Activated CD8-positive, alpha-beta memory T cell treated with anti-CD3 and anti-CD28 coated beads, Interleukin-2, amount 10 ng/mL, durations not matched to agents 7 days and 5 days (primary cell): ENCODE data around the gene OTOF. TPM values are rescaled to one million over a fixed set of nuclear protein-coding genes. Genes with fewer than 3 reads are reported as not detected.
A peak's percentile ranks its signal among the peaks of the same experiment; 100 is the strongest.

Experiments
- ATAC-seq: fragments of 150-1000 bp; cut with Tn5 transposase; one replicate; pipeline ENCODE4 v1.10.0; 2021; ENCODE audit warnings: moderate library complexity
- CTCF ChIA-PET: fragments of 350-600 bp; sonication (Branson Sonifier 250); formaldehyde crosslinking; loops from one replicate; lab custom pipeline; 2021; ENCODE audit warnings: antibody characterized with exemption; lab: Charles Lee
- DNase-seq: peaks from one replicate; pipeline ENCODE4 v3.0.0-alpha.2; 2020
- H3K27ac Mint-ChIP-seq: one replicate; pipeline ENCODE4 v1.8.0; 2021; ENCODE audit warnings: mild to moderate bottlenecking, mixed read lengths
- H3K27me3 Mint-ChIP-seq: one replicate; pipeline ENCODE4 v1.8.0; 2021; ENCODE audit warnings: mixed read lengths
- H3K36me3 Mint-ChIP-seq: one replicate; pipeline ENCODE4 v1.8.0; 2021; ENCODE audit warnings: mild to moderate bottlenecking, mixed read lengths
- H3K4me1 Mint-ChIP-seq: one replicate; pipeline ENCODE4 v1.8.0; 2021; ENCODE audit warnings: mixed read lengths
- H3K4me3 Mint-ChIP-seq: one replicate; pipeline ENCODE4 v1.8.0; 2021; ENCODE audit warnings: mild to moderate bottlenecking, moderate library complexity, mixed read lengths
- H3K9me3 Mint-ChIP-seq: one replicate; pipeline ENCODE4 v1.8.0; 2022; ENCODE audit warnings: low read depth, mixed read lengths
- total RNA-seq, 2 experiments: library from RNA; stranded (reverse); gene quantifications; one replicate each; pipeline ENCODE4 v1.2.3, GENCODE V29; 2021

The OTOF gene
- total RNA-seq, 2 experiments from 2014 or later: 35.1 to 115 TPM

- CTCF ChIA-PET: interaction anchor here (1.8 to 2.1 kb wide), 2 partner anchors 14 to 19 kb away, joined by 5 read pairs; no protein-coding TSS in a partner anchor
- H3K36me3 Mint-ChIP-seq: no peaks in the 10 kb centered on the region
- peaks cover 24% of the 10 kb centered on the region for H3K4me1 Mint-ChIP-seq
- ATAC-seq: no peak
- no peak for DNase-seq
- H3K4me3 Mint-ChIP-seq: no peak overlapping the region
- no peaks in the 10 kb centered on the region for H3K9me3 Mint-ChIP-seq
- H3K27ac Mint-ChIP-seq: no peak overlapping the region
- no peaks in the 10 kb centered on the region for H3K27me3 Mint-ChIP-seq
Measured at GRCh38 chr2:26483516-26483915, 5.6 kb upstream of the OTOF start.

- H3K36me3 Mint-ChIP-seq: no peaks in the 10 kb centered on the region
- no peak overlapping the region for H3K27ac Mint-ChIP-seq
- no peak for ATAC-seq
- CTCF ChIA-PET: no interaction called here
- H3K27me3 Mint-ChIP-seq: no peaks in the 10 kb centered on the region
- H3K4me3 Mint-ChIP-seq: no peak overlapping the region
- H3K4me1 Mint-ChIP-seq: peaks cover 23% of the 10 kb centered on the region
- H3K9me3 Mint-ChIP-seq: no peaks in the 10 kb centered on the region
- DNase-seq: no peak
Measured at GRCh38 chr2:26483027-26483326, 5.1 kb upstream of the OTOF start.

GRCh38 chr2:26482211-26483026 lies 4.5 kb upstream of the OTOF start:
- Mint-ChIP-seq H3K27ac (no peak overlapping the region), H3K27me3 (no peaks in the 10 kb centered on the region), H3K36me3 (peaks cover 2% of the 10 kb centered on the region), H3K9me3 (no peaks in the 10 kb centered on the region), H3K4me3 (no peak overlapping the region), H3K4me1 (peaks cover 23% of the 10 kb centered on the region)
- ATAC-seq (no peak), DNase-seq (no peak)
- CTCF ChIA-PET: no interaction called here

GRCh38 chr2:26481706-26482105 lies 3.8 kb upstream of the OTOF start:
- ATAC-seq (no peak), DNase-seq (no peak)
- no peak overlapping the region for H3K4me3 Mint-ChIP-seq
- CTCF ChIA-PET: no interaction called here
- H3K27me3 Mint-ChIP-seq: no peaks in the 10 kb centered on the region
- no peak overlapping the region for H3K27ac Mint-ChIP-seq
- H3K9me3 Mint-ChIP-seq: no peaks in the 10 kb centered on the region
- H3K4me1 Mint-ChIP-seq: peaks cover 17% of the 10 kb centered on the region
- H3K36me3 Mint-ChIP-seq: peaks cover 2% of the 10 kb centered on the region

- no peaks in the 10 kb centered on the region for H3K27me3 Mint-ChIP-seq
- no peak overlapping the region for H3K4me3 Mint-ChIP-seq
- H3K27ac Mint-ChIP-seq: no peak overlapping the region
- CTCF ChIA-PET: no interaction called here
- H3K9me3 Mint-ChIP-seq: no peaks in the 10 kb centered on the region
- peaks cover 11% of the 10 kb centered on the region for H3K4me1 Mint-ChIP-seq
- peaks cover 2% of the 10 kb centered on the region for H3K36me3 Mint-ChIP-seq
- ATAC-seq: no peak
- DNase-seq: no peak
Measured at GRCh38 chr2:26480566-26481423, 2.9 kb upstream of the OTOF start.

- Mint-ChIP-seq H3K27me3 (no peaks in the 10 kb centered on the region), H3K27ac (no peak overlapping the region), H3K36me3 (peaks cover 5% of the 10 kb centered on the region), H3K4me3 (no peak overlapping the region), H3K4me1 (peaks cover 10% of the 10 kb centered on the region), H3K9me3 (no peaks in the 10 kb centered on the region)
- CTCF ChIA-PET: no interaction called here
- ATAC-seq (no peak), DNase-seq (no peak)
Measured at GRCh38 chr2:26479789-26480565, 2.1 kb upstream of the OTOF start.

GRCh38 chr2:26479131-26479788 lies 1.3 kb upstream of the OTOF start:
- Mint-ChIP-seq H3K27me3 (no peaks in the 10 kb centered on the region), H3K36me3 (peaks cover 7% of the 10 kb centered on the region), H3K4me1 (peaks cover 14% of the 10 kb centered on the region), H3K9me3 (no peaks in the 10 kb centered on the region), H3K27ac (no peak overlapping the region), H3K4me3 (no peak overlapping the region)
- CTCF ChIA-PET: interaction anchor here (0.7 to 2.7 kb wide), 3 partner anchors 12 to 36 kb away, joined by 3 to 16 read pairs (median 6); no protein-coding TSS in a partner anchor
- no peak for ATAC-seq
- no peak for DNase-seq

- H3K27ac Mint-ChIP-seq: peak overlapping the region; percentile 79
- ATAC-seq (no peak), DNase-seq (no peak)
- no peaks in the 10 kb centered on the region for H3K9me3 Mint-ChIP-seq
- peak overlapping the region; percentile 78 for H3K4me3 Mint-ChIP-seq
- peaks cover 12% of the 10 kb centered on the region for H3K36me3 Mint-ChIP-seq
- H3K4me1 Mint-ChIP-seq: peaks cover 14% of the 10 kb centered on the region
- no peaks in the 10 kb centered on the region for H3K27me3 Mint-ChIP-seq
- CTCF ChIA-PET: interaction anchor here (1.0 to 2.7 kb wide), 5 partner anchors 9 to 133 kb away, joined by 3 to 16 read pairs (median 5); no protein-coding TSS in a partner anchor
Measured at GRCh38 chr2:26478366-26478765, 442 bp upstream of the OTOF start.

- Mint-ChIP-seq H3K27me3 (no peaks in the 10 kb centered on the region), H3K4me3 (peak overlapping the region; percentile 78), H3K4me1 (peaks cover 17% of the 10 kb centered on the region), H3K27ac (peak overlapping the region; percentile 79), H3K9me3 (no peaks in the 10 kb centered on the region), H3K36me3 (peaks cover 20% of the 10 kb centered on the region)
- peak; percentile 78 for DNase-seq
- ATAC-seq: peak; percentile 94
- CTCF ChIA-PET: interaction anchor here (0.8 to 2.7 kb wide), 7 partner anchors 8 to 26 kb away, joined by 3 to 16 read pairs (median 3); no protein-coding TSS in a partner anchor
Measured at GRCh38 chr2:26477126-26477910, 606 bp downstream of the OTOF start.

GRCh38 chr2:26475832-26476501 lies 2.0 kb downstream of the OTOF start:
- Mint-ChIP-seq H3K27ac (no peak overlapping the region), H3K4me3 (no peak overlapping the region), H3K9me3 (no peaks in the 10 kb centered on the region), H3K36me3 (peaks cover 33% of the 10 kb centered on the region), H3K27me3 (no peaks in the 10 kb centered on the region), H3K4me1 (peaks cover 24% of the 10 kb centered on the region)
- ATAC-seq: no peak
- CTCF ChIA-PET: no interaction called here
- no peak for DNase-seq

GRCh38 chr2:26475037-26475436 lies 2.9 kb downstream of the OTOF start:
- H3K27ac Mint-ChIP-seq: no peak overlapping the region
- H3K4me3 Mint-ChIP-seq: no peak overlapping the region
- H3K36me3 Mint-ChIP-seq: peaks cover 43% of the 10 kb centered on the region
- ATAC-seq (no peak), DNase-seq (no peak)
- peaks cover 1% of the 10 kb centered on the region for H3K9me3 Mint-ChIP-seq
- CTCF ChIA-PET: interaction anchor here (0.8 kb wide), 1 partner anchor 28 kb away, joined by 3 read pairs; no protein-coding TSS in a partner anchor
- peaks cover 24% of the 10 kb centered on the region for H3K4me1 Mint-ChIP-seq
- no peaks in the 10 kb centered on the region for H3K27me3 Mint-ChIP-seq
